OCI-LY1 (cell line): ENCODE results near the gene KCTD1.

Source experiments
- CTCF ChIP-seq: fragments of 200-600 bp; sonication (generic), shearing (Covaris generic); IDR thresholded peaks from 2 replicates; pipeline ENCODE4 v1.5.1; 2017; ENCODE audit warnings: mild to moderate bottlenecking, antibody characterized with exemption, low read length, moderate library complexity, mixed read lengths
- EZH2 ChIP-seq: fragments of 200-600 bp; sonication (generic), shearing (Covaris generic); IDR thresholded peaks from 2 replicates; pipeline ENCODE4 v1.8.0; 2017; ENCODE audit warnings: borderline replicate concordance, mixed run types, mild to moderate bottlenecking, antibody characterized with exemption, low read length, moderate library complexity, mixed read lengths

GRCh38 chr18:26462355-26462754 is 86.0 kb downstream of the KCTD1 start:
- no peak for TF ChIP-seq CTCF
- TF ChIP-seq EZH2, result no peak
